Non-pigmented ciliary epithelial cell (primary cell): ENCODE results near the gene TNPO3.
A peak's percentile ranks its signal among the peaks of the same experiment; 100 is the strongest.

Experiments
- DNase-seq: peaks from one replicate; pipeline ENCODE4 v3.0.0-alpha.2; 2010; ENCODE audit warnings: low read depth

TNPO3 gene

DNA sequence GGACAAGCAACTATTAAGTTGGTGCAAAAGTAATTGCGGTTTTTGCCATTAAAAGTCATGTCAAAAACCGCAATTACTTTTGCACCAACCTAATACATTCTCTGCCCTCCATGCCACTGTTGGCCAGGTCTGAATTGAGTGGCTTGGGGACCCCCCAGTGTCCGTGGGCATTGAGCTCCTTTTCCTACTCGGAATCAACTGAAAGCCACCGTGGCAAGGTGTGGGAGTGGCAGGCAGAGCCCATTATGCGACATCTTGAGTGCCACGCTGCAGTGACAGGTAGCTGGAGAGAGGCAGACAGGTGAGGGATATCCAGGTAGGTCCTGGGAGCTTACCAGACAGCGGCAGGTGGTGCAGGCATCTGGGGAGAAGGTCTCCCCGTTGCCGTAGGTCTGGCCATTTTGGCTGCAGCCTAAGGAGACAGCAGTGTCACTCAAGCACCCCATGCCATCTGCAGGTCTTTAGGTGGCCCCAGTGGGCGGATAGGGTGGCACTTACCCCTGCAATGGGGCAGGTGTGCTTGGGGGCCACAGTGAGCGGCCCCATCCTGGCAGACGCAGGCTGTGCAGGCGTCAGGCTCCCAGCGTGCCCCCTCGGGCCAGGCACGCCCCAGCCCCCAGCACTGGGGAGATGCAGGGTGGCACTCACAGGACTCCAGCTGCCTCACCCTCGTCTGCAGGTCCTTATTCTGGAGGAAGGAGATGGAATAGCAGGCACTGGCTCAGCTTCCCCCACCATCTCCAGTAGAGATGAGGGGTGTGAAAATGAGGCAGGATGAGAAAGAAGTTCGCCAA is 147.9 kb downstream of the TNPO3 start:
- no peak for DNase-seq

DNA sequence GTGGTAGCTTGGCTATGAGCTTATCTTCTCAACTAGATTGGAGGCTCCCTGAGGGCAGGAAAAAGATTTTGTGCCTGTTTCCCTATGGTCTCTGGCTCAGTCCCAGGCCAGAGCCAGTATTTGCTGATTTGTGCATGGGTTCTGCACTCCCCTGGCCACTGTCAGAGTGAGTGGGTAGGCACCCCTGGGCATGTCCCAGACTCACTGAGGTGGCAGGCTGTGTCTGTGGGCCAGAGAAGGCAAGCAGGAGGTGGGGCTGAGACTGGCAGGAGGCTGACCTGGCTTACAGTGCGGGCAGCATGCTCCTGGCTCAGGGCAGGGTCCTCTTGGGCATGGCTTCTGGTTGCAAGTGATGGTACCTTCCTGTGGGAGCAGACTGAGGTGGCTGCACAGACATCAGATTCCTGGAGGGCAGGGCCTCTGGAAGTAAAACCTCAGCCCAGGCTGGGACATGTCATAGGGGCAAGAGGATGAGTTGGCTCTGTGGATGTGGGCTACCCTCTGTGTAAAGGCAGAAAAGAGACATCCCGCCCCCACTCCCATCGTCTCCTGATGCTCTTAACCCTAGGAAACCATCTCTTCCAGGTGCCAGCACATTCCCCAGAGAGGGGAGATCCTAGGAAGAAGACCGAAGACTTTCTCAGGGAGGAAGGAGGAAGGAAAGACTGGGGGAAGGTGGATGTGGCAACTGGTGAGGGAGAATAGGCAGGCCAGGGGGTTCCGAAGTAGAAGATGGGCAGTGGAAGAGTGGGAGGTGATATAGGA is 148.7 kb downstream of the TNPO3 start:
- DNase-seq = no peak

DNA sequence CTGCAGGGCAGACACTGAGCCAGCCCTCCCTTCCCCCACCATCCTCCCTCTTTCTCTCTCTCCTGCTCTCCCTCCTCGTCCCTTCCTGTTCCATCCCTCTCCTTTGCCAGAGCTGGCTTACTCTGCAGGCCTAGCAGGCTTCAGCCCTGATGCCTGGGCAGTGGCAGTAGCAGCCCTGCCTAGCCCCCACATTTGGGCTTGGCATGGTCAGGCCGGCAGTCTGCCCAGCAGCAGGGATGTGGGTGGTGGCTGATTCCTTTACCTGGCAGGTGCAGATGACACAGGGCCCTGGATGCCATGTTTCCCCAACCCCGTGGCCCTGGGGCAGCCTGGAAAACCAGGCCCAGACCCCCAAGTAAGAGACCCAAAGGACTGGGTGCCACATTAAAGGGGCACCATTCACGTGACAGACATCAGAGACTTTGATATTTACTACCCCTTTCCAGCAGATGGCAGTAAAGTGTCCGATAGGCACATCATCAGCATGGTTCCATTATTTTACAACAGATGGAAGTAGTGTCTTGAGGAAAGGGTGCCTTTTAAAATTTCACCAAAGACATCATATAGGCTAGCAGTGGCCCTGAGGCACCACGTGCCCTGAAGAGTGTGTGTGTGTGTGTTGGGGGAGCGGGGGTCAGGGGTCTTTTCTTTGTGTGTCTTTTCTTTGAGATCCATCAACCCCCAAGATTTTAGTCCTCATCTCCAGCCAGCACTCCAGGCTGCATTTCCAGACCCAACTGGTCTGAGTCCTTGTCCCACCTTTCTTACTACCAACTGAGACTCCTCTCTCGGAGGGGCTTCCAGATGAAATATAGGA is 150.3 kb downstream of the TNPO3 start:
- DNase-seq = peak; percentile 11
